ENCODE measurements around the gene LRRC14B.
"Not testable (repeated sequence)": the region's sequence is repeated elsewhere in the genome, so short reads cannot be mapped to it uniquely, and the experiment has no call there.

Gene LRRC14B

GRCh38 chr5:192970-193831 is 1.9 kb downstream of the LRRC14B start:
- DNase-seq (ENCODE audit: low spot score) = no peak

GRCh38 chr5:194102-194501 is 2.8 kb downstream of the LRRC14B start:
- no peak for DNase-seq (ENCODE audit: low spot score)

DNA sequence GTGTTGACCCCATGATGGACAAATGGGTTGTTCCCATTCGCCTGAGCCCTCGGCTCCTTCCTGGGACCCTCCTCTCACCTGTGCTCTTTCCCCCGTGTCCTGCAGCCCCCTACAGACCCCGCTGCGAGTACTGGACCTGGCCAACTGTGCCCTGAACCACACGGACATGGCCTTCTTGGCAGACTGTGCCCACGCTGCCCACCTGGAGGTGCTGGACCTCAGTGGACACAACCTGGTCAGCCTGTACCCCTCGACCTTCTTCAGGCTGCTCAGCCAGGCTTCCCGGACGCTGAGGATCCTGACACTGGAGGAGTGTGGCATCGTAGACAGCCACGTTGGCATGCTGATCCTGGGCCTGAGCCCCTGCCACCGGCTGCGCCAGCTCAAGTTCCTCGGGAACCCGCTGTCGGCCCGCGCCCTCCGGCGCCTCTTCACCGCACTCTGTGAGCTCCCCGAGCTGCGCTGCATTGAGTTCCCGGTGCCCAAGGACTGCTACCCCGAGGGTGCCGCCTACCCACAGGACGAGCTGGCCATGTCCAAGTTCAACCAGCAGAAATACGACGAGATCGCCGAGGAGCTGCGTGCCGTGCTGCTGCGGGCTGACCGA is 3.4 kb downstream of the LRRC14B start:
- DNase-seq (ENCODE audit: low spot score) = no peak

- no peak for DNase-seq (ENCODE audit: low spot score)
Observed at GRCh38 chr5:195401-196160, 4.3 kb downstream of the LRRC14B start.

- DNase-seq (ENCODE audit: low spot score) = no peak
Observed at GRCh38 chr5:196350-196749, 5.1 kb downstream of the LRRC14B start.

GRCh38 chr5:197031-197430 is 5.7 kb downstream of the LRRC14B start:
- DNase-seq (ENCODE audit: low spot score) = not testable (repeated sequence)

GRCh38 chr5:197892-198489 is 6.7 kb downstream of the LRRC14B start:
- no peak for DNase-seq (ENCODE audit: low spot score)

DNA sequence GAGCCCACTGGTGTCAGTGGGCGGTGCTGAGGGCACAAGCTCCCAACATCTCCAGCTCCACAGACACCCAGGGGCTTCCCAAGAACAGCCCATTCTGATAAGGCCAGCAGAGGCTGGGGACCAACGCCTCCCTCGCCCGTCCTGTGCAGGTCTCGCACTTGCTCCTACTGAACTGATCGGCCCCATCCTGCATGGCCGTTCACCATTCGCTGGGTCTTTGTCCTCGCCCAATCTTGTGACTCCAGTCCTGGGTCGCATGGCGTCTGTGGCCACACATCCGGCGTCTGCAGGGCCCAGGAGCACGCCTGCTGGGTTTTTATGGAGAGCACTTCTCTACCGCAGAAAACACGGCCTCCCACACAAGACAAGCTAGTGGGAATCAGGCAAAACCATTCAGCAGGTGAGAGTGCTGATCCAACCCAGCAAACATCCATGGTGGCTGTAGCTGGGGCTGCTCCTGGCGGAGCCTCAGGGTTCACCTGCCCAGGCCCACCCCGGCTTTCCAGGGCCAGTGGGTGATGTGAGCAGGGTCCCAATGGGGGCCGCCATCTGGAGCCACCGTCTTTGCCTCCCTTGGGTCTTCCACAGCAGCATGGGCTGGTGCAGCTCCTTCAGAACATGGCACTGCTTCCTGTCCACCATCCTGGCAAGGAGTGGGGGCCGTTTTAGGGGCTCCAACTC is 7.4 kb downstream of the LRRC14B start:
- DNase-seq (ENCODE audit: low spot score) = no peak

DNA sequence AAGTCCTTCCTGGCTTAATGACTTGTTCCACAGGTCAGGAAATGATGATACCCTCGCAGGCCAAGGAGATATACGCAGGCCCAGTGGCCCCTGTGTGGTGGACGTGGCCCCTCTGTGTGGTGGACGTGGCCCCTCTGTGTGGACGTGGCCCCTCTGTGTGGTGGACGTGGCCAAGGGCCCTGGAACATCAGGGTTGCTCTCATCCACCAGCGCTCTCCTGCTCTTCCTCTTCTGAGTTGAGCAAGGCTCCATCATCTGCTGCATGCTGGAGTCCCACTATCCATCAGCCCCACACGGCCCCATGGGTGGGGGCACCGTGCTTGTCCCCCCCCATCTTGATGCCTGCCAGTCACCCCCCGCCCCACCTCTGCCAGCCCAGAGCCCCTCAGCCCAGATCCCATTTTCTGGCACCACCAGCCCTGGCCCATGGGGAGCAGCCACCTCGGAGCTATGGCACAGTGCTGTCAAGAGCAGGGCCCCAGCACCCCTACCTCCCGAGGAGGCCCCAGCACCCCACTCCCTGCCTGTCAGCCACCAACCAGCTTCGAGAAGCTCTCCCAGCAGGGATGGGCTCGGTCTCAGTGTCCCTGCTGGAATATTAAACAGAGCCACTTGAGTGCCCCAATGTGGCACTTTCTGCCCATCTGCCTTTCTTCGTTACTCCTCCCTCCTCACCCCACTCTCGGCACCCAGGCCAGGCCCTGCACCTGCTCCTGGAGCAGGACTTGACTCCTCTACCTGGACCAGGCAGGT is 8.1 kb downstream of the LRRC14B start:
- DNase-seq (ENCODE audit: low spot score) = no peak

GRCh38 chr5:199950-200645 is 8.8 kb downstream of the LRRC14B start:
- DNase-seq (ENCODE audit: low spot score) = no peak

DNA sequence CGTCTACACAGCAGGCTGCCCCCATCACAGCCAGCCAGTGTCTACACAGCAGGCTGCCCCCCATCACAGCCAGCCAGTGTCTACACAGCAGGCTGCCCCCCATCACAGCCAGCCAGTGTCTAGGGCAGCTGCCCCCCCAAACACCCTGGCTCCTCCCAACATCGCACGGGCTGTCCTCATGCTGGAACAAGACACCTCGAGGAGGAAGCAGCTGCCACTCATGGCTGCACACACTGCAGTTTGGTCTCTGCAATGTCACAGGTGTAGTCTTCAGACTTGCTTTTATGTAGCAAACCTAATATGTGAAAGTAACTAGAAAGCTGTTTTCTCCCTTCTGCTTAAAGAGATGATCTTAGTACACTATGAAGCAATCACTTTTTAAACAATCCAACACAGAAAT is 9.7 kb downstream of the LRRC14B start:
- DNase-seq (ENCODE audit: low spot score) = no peak

DNA sequence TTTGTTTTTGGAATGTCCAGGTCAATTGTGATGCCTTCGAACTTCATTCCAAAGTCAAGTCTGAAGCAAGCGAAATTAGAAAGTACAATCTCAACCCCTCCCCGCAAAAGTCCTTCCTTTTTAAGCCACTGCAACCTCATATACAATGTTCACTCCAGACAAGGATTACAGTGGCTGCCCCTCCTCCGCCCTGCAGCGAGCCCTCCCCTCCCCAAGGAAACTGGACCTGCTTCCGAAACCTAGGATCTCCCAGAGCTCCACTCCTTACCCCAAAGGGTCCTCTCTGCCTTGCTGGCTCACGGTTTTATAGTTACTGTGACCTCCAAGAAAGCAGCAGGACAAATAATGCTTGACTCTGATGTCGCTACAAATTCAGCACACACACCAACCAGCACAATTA is 10.4 kb downstream of the LRRC14B start:
- no peak for DNase-seq (ENCODE audit: low spot score)

DNA sequence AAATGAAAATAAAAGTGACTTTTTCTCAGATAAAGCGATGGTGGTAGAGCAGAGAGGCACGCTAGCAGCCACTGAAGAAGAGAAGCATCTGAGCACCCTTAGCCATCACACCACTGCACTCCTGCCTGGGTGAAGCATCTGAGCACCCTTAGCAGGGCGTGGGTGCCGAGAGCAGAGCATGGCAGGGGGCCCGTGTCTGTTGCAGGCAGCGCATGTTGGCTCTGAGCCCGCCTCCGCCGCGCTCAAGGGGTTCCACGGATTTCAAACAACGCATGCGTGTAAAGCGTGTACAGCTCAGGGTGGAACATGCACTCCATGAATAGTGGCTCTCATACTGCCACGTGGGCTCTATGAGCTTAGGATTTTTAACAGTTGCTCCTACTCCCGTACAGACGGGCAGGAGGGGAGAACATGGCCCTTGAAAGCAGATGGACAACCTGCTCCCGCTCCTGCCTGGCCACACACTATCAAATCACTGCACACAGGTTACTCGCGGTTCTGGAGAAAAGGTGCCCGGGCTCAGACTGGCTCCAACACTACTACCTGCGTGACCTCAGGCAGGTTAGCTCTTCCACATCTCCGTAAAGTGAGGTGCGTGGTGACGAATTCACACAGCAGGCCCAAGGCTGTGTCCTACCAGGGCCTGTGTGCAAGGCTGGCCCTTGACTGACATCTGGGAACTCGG is 12.1 kb downstream of the LRRC14B start:
- no peak for DNase-seq (ENCODE audit: low spot score)

DNA sequence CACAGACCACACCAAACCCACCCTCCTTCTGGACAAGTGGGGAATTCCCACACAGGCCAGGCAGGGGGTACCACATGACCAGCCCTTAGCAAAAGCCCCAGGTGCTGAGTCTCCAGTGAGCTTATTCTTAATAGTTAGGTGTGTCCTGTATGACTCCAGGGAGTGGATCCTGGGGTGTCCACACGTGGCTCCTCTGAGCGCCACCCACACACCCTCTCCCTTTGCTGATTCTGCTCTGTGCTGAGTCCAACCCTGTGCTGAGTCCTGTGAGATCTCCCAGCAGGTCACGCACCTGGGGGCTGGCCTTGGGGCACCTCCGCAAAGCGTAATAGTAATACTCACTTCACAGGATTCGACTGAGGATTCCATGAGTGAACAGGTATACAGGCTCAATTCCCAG is 12.7 kb downstream of the LRRC14B start:
- DNase-seq (ENCODE audit: low spot score) = no peak

- no peak for DNase-seq (ENCODE audit: low spot score)
Observed at GRCh38 chr5:204462-204861, 13.2 kb downstream of the LRRC14B start.

- no peak for DNase-seq (ENCODE audit: low spot score)
Observed at GRCh38 chr5:204966-205670, 13.8 kb downstream of the LRRC14B start.

DNA sequence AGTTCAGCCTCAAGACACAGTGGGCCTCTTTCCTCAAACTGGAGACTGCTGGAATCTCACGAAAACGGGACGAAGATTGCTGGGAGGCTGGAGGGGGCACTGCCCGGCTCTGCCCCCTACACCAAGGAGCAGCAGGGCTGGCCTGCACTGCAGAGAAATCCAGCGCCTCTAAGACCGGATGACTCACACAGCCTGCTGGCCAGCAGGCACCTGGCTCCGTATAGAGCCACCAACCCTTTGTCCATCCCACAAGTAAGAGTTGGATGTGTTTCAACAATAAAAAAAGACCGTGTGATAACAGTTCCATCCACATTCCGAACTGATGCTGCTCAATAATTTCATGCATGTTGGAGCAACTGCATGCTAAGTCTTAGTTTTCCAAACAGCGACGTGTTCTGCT is 15.1 kb downstream of the LRRC14B start:
- no peak for DNase-seq (ENCODE audit: low spot score)

DNA sequence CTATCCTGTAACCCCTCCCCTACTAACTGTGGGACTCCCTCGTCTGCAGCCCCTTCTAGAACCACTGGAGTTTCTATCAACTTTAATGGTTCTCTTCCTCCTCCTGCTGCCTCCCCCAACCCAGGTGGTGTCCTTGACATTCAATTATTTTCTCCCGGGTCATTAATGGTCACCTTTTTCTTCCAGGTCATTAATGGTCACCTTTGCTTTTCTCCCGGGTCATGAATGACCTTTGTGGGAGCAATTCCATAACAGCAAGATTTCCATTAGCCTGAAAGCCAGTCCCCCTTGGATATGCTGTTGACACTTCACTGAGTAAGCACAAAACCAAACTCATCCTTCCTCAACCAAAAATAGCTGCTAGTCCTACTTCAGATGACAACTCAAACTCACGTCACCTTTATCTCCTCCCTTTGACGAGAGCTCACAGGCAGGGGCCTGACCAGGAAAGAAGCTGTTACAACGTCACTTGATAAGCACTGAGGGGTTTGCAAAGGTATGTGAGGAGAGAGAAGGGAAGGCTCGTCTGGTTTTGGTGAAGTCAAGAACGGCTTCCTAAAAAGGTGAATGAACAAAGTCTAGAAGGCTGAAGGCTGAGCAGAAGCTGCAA is 15.7 kb downstream of the LRRC14B start:
- DNase-seq (ENCODE audit: low spot score) = no peak

GRCh38 chr5:207599-207998 is 16.3 kb downstream of the LRRC14B start:
- DNase-seq (ENCODE audit: low spot score) = no peak
